ENCODE results near the gene CALR3.
A peak's percentile ranks its signal among the peaks of the same experiment; 100 is the strongest.

Gene CALR3

GRCh38 chr19:16429066-16429758 lies 66.8 kb downstream of the CALR3 start:
- H3K4me1 ChIP-seq, result peaks cover 5 to 37% (median 28%) of the 10 kb centered on the region in 10 experiments
- H3K4me3 ChIP-seq, result no peak overlapping the region
- H3K9me3 ChIP-seq (replicated peaks in 1 of 11), result no peaks in the 10 kb centered on the region
- no peak overlapping the region; a peak in 1 of 22 replicates for H3K9ac ChIP-seq
- TF ChIP-seq Cebpa-rat (IDR thresholded peaks at IDR 0.05), result no peak
- peaks cover 0 to 23% (median 5%) of the 10 kb centered on the region in 11 experiments; a peak in 7 of 22 replicates for H4K20me1 ChIP-seq
- peak overlapping the region in 1 of 11 experiments; percentile 25; a peak in 2 of 22 replicates for H3K27ac ChIP-seq
- H3K36me3 ChIP-seq, result peaks cover 83 to 97% (median 94%) of the 10 kb centered on the region in 11 experiments
- no peaks in the 10 kb centered on the region for H3K27me3 ChIP-seq
- H3K4me2 ChIP-seq, result peak overlapping the region in 10 of 11 experiments; percentile 18 to 63 (median 44); a peak in 16 of 22 replicates
